ENCODE data around the gene SEPTIN6. TPM values are rescaled to one million over a fixed set of nuclear protein-coding genes. Genes with fewer than 3 reads are reported as not detected.

The SEPTIN6 gene
- polyA plus RNA-seq, 2 of the 4 experiments (the other 2 are of a cell fraction): 12.9 to 15.2 TPM

DNA sequence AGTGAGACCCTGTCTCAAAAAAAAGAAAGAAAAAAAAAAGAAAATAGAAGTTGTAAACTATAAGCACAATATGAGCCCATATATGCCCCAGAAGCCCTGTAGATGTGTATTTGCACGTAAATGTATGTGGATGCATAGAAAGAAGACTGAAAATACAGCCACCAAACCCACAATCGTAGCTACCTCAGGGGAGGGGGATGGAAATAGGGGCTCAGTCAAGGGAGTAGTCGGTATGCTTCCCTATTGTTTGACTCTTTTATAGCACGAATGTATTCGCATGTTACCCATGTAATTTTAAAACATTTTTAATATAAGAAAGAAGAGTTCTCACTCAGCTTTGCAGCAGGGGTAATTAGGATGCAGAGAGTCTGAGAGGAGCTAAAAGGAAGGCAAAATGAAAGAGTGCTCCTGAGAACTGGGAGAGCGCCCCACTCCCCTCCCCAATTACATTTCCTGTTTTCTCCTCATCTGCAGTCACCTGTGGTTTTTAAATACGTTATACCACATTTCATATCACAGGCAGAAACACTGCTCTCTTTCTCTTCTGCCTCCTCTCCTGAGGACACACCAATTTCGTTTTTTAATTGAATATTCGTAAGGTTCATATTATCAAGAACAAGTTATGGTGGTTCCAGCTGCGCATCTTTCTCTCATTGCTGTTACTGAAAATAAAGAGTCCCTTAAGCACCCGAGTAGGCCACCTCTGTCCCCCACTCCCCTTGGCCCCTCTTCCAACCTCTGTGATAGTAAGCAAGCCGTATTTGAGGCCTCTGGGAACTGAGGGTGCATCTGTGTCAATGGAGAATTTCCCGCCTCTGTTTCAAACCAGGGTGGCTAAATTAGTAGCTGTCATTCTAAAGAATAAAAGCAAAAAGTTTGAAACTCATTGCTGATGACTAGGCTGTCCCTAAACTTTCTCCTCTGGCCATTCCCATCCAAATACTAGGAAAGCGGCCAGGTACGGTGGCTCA is 10.7 kb downstream of the SEPTIN6 start:
- TF ChIP-seq HDAC2 (IDR thresholded peaks at IDR 0.05): no peak
- TF ChIP-seq MAZ (IDR thresholded peaks at IDR 0.05; ENCODE audit: borderline replicate concordance, low read depth, low read length): no peak
- TF ChIP-seq, protein P1, sequence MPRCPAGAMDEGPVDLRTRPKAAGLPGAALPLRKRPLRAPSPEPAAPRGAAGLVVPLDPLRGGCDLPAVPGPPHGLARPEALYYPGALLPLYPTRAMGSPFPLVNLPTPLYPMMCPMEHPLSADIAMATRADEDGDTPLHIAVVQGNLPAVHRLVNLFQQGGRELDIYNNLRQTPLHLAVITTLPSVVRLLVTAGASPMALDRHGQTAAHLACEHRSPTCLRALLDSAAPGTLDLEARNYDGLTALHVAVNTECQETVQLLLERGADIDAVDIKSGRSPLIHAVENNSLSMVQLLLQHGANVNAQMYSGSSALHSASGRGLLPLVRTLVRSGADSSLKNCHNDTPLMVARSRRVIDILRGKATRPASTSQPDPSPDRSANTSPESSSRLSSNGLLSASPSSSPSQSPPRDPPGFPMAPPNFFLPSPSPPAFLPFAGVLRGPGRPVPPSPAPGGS (IDR thresholded peaks at IDR 0.05): no peak
- TF ChIP-seq EP300 (IDR thresholded peaks at IDR 0.05): no peak
- no peak for TF ChIP-seq NR3C1 (IDR thresholded peaks at IDR 0.05)
- TF ChIP-seq ZSCAN20 (CRISPR knock-in tag; IDR thresholded peaks at IDR 0.05): no peak
- no peak for TF ChIP-seq KDM1A (IDR thresholded peaks at IDR 0.05; ENCODE audit: low read depth)
- no peak for TF ChIP-seq CHD2 (IDR thresholded peaks at IDR 0.05; ENCODE audit: low read length, partially characterized antibody)
- TF ChIP-seq, protein P2, sequence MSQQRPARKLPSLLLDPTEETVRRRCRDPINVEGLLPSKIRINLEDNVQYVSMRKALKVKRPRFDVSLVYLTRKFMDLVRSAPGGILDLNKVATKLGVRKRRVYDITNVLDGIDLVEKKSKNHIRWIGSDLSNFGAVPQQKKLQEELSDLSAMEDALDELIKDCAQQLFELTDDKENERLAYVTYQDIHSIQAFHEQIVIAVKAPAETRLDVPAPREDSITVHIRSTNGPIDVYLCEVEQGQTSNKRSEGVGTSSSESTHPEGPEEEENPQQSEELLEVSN (IDR thresholded peaks at IDR 0.05; ENCODE audit: borderline replicate concordance, low read depth): no peak
- TF ChIP-seq, protein P3, sequence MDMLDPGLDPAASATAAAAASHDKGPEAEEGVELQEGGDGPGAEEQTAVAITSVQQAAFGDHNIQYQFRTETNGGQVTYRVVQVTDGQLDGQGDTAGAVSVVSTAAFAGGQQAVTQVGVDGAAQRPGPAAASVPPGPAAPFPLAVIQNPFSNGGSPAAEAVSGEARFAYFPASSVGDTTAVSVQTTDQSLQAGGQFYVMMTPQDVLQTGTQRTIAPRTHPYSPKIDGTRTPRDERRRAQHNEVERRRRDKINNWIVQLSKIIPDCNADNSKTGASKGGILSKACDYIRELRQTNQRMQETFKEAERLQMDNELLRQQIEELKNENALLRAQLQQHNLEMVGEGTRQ (IDR thresholded peaks at IDR 0.05): no peak
- TF ChIP-seq GATA3 (IDR thresholded peaks at IDR 0.05; ENCODE audit: borderline replicate concordance): no peak
- TF ChIP-seq CEBPB (IDR thresholded peaks at IDR 0.05): no peak
- TF ChIP-seq, protein P4, sequence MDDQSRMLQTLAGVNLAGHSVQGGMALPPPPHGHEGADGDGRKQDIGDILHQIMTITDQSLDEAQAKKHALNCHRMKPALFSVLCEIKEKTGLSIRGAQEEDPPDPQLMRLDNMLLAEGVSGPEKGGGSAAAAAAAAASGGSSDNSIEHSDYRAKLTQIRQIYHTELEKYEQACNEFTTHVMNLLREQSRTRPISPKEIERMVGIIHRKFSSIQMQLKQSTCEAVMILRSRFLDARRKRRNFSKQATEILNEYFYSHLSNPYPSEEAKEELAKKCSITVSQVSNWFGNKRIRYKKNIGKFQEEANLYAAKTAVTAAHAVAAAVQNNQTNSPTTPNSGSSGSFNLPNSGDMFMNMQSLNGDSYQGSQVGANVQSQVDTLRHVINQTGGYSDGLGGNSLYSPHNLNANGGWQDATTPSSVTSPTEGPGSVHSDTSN (IDR thresholded peaks at IDR 0.05): no peak
- TF ChIP-seq ZNF302 (CRISPR knock-in tag; IDR thresholded peaks at IDR 0.05): no peak
- ChIA-PET POLR2A (no interaction called here), CTCF (no interaction called here)
- H3K27ac ChIP-seq: no peak overlapping the region
- ATAC-seq (no peak), DNase-seq (ENCODE audit: low read depth in 1 of 2, low spot score in 1 of 2) (no peak), FAIRE-seq (peak; percentile 49)
- no peak overlapping the region for H3K4me3 ChIP-seq
- H3K4me1 ChIP-seq: no peaks in the 10 kb centered on the region
- 78% methylated on average over 15 of the region's 15 CpGs for WGBS (ENCODE audit: missing lambda C conversion rate)
- no peak overlapping the region for H3K4me2 ChIP-seq
- H3K9me3 ChIP-seq: no peaks in the 10 kb centered on the region

DNA sequence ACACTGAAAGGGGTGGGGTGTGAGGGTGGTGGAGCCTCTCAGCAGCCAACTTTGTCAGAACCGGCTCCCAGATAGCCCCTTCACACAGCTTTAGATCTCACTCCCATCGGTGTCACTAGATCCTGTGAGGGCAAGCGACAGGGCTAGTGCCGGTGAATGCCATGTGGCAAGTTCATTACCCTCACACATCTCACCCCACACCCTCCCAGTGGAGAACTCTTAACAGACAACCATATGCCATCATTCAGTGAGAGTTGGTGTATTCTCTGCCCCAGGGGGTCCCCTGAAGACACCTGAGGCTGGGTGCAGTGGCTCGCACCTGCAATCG is 15.3 kb downstream of the SEPTIN6 start:
- Histone ChIP-seq H3K4me1 (no peaks in the 10 kb centered on the region), H3K9me3 (no peaks in the 10 kb centered on the region), H3K4me2 (no peak overlapping the region), H3K27ac (no peak overlapping the region), H3K4me3 (no peak overlapping the region)
- TF ChIP-seq CBX8 (IDR thresholded peaks at IDR 0.05) (no peak), CHD4 (IDR thresholded peaks at IDR 0.05; ENCODE audit: borderline replicate concordance) (no peak), PHF8 (IDR thresholded peaks at IDR 0.05; ENCODE audit: borderline replicate concordance, low read depth) (no peak), KDM1A (IDR thresholded peaks at IDR 0.05; ENCODE audit: low read depth) (no peak), MAZ (IDR thresholded peaks at IDR 0.05; ENCODE audit: borderline replicate concordance, low read depth, low read length) (no peak), ZNF302 (CRISPR knock-in tag; IDR thresholded peaks at IDR 0.05) (no peak), HDAC2 (IDR thresholded peaks at IDR 0.05) (no peak), RCOR1 (IDR thresholded peaks at IDR 0.05; ENCODE audit: low read depth, low read length) (no peak), BHLHE40 (IDR thresholded peaks at IDR 0.05; ENCODE audit: low read depth, low read length) (no peak), CBX2 (IDR thresholded peaks at IDR 0.05; ENCODE audit: borderline replicate concordance, low read depth) (no peak)
- TF ChIP-seq, protein P5, sequence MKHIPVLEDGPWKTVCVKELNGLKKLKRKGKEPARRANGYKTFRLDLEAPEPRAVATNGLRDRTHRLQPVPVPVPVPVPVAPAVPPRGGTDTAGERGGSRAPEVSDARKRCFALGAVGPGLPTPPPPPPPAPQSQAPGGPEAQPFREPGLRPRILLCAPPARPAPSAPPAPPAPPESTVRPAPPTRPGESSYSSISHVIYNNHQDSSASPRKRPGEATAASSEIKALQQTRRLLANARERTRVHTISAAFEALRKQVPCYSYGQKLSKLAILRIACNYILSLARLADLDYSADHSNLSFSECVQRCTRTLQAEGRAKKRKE (CRISPR knock-in tag; IDR thresholded peaks at IDR 0.05; ENCODE audit: low read depth): no peak
- POLR2A ChIA-PET: no interaction called here
- ATAC-seq: no peak
- peak; percentile 67 for FAIRE-seq
- DNase-seq (ENCODE audit: low read depth in 1 of 2, low spot score in 1 of 2): no peak
- CTCF ChIA-PET: interaction anchor here (1.0 kb wide), 1 partner anchor 52 kb away, joined by 3 read pairs; no protein-coding TSS in a partner anchor
- 98% methylated on average over 6 of the region's 6 CpGs for WGBS (ENCODE audit: missing lambda C conversion rate)
